A549 (cell line): ENCODE results near the gene VSNL1. TPM values are rescaled to one million over a fixed set of nuclear protein-coding genes. Genes with fewer than 3 reads are reported as not detected.

Experiments used
- ATAC-seq, 2 experiments: fragments of 200-7000 bp in 1 of 2; fragments of >200 bp in 1 of 2; cut with Nextera tagmentation in 1 of 2; cut with Tn5 transposase in 1 of 2; 3 replicates each; pipeline versions ENCODE4 v1.8.0 to v1.9.1; 2018 to 2020; ENCODE audit warnings: mild to moderate bottlenecking in 1 of 2, moderate library complexity in 1 of 2
- CTCF ChIA-PET: fragments of 300-600 bp; sonication (Branson Sonifier 250); formaldehyde crosslinking; extraction: SDS; loops from one replicate; lab custom pipeline; 2021; ENCODE audit warnings: antibody characterized with exemption, inconsistent platforms; lab: Yijun Ruan, JAX
- POLR2A ChIA-PET: fragments of 350-600 bp; formaldehyde crosslinking; extraction: SDS; loops from one replicate; lab custom pipeline; 2021; ENCODE audit warnings: antibody characterized with exemption, inconsistent platforms; lab: Yijun Ruan, JAX
- DNase-seq, 2 experiments: peaks; one replicate each; pipeline versions ENCODE4 v3.0.0 to v3.0.0-alpha.2; 2011 to 2016; ENCODE audit warnings: low read depth in 1 of 2, low spot score in 1 of 2
- FAIRE-seq: peaks from 2 replicates; lab custom pipeline; 2011; peaks lifted over from hg19 to GRCh38; lab: Jason Lieb, UNC
- H3K27ac ChIP-seq, 2 experiments: fragments of >200 bp; sonication (Bioruptor Twin); formaldehyde crosslinking; 3 replicates each; pipeline ENCODE4 v1.5.1; 2016 to 2017
- H3K4me1 ChIP-seq: fragments of >200 bp; sonication (Bioruptor Twin); formaldehyde crosslinking; 3 replicates; pipeline ENCODE4 v1.6.1; 2016
- H3K4me2 ChIP-seq: fragments of >200 bp; sonication (Bioruptor Twin); formaldehyde crosslinking; 3 replicates; pipeline ENCODE4 v1.6.1; 2016
- H3K4me3 ChIP-seq: fragments of >200 bp; sonication (Bioruptor Twin); formaldehyde crosslinking; 3 replicates; pipeline ENCODE4 v1.5.1; 2016
- H3K9me3 ChIP-seq: fragments of >200 bp; sonication (Bioruptor Twin); formaldehyde crosslinking; 3 replicates; pipeline ENCODE4 v1.6.1; 2016
- ATOH8 ChIP-seq: fragments of 250-450 bp; sonication (Bioruptor Pico); IDR thresholded peaks from 2 replicates; pipeline ENCODE4 v1.5.0; 2020; ENCODE audit warnings: low read depth, mild to moderate bottlenecking, moderate library complexity
- BHLHE40 ChIP-seq: IDR thresholded peaks from 2 replicates; pipeline ENCODE4 v1.6.1; 2012; ENCODE audit warnings: low read depth, low read length, inconsistent platforms
- CEBPB ChIP-seq, 2 experiments: fragments of >200 bp in 1 of 2; sonication (Bioruptor Twin) in 1 of 2; formaldehyde crosslinking in 1 of 2; IDR thresholded peaks; 2 replicates each; pipeline ENCODE4 v1.6.1; 2012 to 2016
- CHD2 ChIP-seq: fragments of 150-350 bp; IDR thresholded peaks from 2 replicates; pipeline ENCODE4 v1.6.1; 2014; ENCODE audit warnings: low read length; ENCODE audit not compliant: partially characterized antibody
- CTCF ChIP-seq: fragments of >200 bp; sonication (Bioruptor Twin); formaldehyde crosslinking; IDR thresholded peaks from 3 replicates; pipeline ENCODE4 v1.5.1; 2016
- E2F6 ChIP-seq: IDR thresholded peaks from 2 replicates; pipeline ENCODE4 v1.6.1; 2012; ENCODE audit warnings: low read depth, borderline replicate concordance
- EHMT2 ChIP-seq: fragments of 200-600 bp; sonication (generic); IDR thresholded peaks from 2 replicates; pipeline ENCODE4 v1.6.1; 2016; ENCODE audit warnings: antibody characterized with exemption, low read depth, mild to moderate bottlenecking, moderate library complexity
- FOSL2 ChIP-seq, 2 experiments: fragments of 450-650 bp in 1 of 2; fragments of >200 bp in 1 of 2; sonication (Bioruptor Twin) in 1 of 2; formaldehyde crosslinking; IDR thresholded peaks; 2 replicates each; pipeline versions ENCODE4 v1.5.0 to v1.6.1; 2016 to 2020; ENCODE audit warnings: mild to moderate bottlenecking in 1 of 2, moderate library complexity in 1 of 2
- FOXS1 ChIP-seq: fragments of 250-450 bp; sonication (Bioruptor Pico); IDR thresholded peaks from 2 replicates; pipeline ENCODE4 v1.5.0; 2020; ENCODE audit warnings: mild to moderate bottlenecking, moderate library complexity
- GATA3 ChIP-seq: IDR thresholded peaks from 2 replicates; pipeline ENCODE4 v1.6.1; 2012; ENCODE audit warnings: borderline replicate concordance
- HOXB5 ChIP-seq: fragments of 250-450 bp; sonication (Bioruptor Pico); IDR thresholded peaks from 2 replicates; pipeline ENCODE4 v1.5.0; 2020; ENCODE audit warnings: mild to moderate bottlenecking, moderate library complexity
- MAFK ChIP-seq: fragments of 450-650 bp; IDR thresholded peaks from 2 replicates; pipeline ENCODE4 v1.6.1; 2014; ENCODE audit not compliant: partially characterized antibody
- MAZ ChIP-seq: fragments of 150-350 bp; IDR thresholded peaks from 2 replicates; pipeline ENCODE4 v1.6.1; 2014; ENCODE audit warnings: antibody characterized with exemption, low read depth, low read length, borderline replicate concordance
- MYC ChIP-seq: IDR thresholded peaks from 2 replicates; pipeline ENCODE4 v1.6.1; 2012; ENCODE audit warnings: mild to moderate bottlenecking, inconsistent platforms, low read length, improper control_type of control experiment, borderline replicate concordance
- NFE2L2 ChIP-seq: fragments of 150-350 bp; conservative IDR thresholded peaks from 2 replicates; pipeline ENCODE4 v1.6.1; 2014; ENCODE audit warnings: low read length
- NR3C1 ChIP-seq: fragments of >200 bp; sonication (Bioruptor Twin); formaldehyde crosslinking; IDR thresholded peaks from 3 replicates; pipeline ENCODE4 v1.6.1; 2017
- PHF8 ChIP-seq: fragments of 200-600 bp; sonication (generic); IDR thresholded peaks from 2 replicates; pipeline ENCODE4 v1.6.1; 2016; ENCODE audit warnings: low read depth, mild to moderate bottlenecking, antibody characterized with exemption, moderate library complexity, borderline replicate concordance
- RAD21 ChIP-seq, 2 experiments: fragments of >200 bp in 1 of 2; sonication (Bioruptor Twin) in 1 of 2; formaldehyde crosslinking in 1 of 2; IDR thresholded peaks in 1 of 2; conservative IDR thresholded peaks in 1 of 2; 2 replicates in 1 of 2; 3 replicates in 1 of 2; pipeline ENCODE4 v1.6.1; 2012 to 2018; ENCODE audit warnings: inconsistent platforms in 1 of 2
- RARB ChIP-seq: fragments of 250-450 bp; sonication (Bioruptor Pico); IDR thresholded peaks from 2 replicates; pipeline ENCODE4 v1.8.0; 2021; ENCODE audit warnings: mild to moderate bottlenecking, moderate library complexity
- RCOR1 ChIP-seq: fragments of 150-350 bp; IDR thresholded peaks from 2 replicates; pipeline ENCODE4 v1.6.1; 2014; ENCODE audit warnings: antibody characterized with exemption, low read length, low read depth
- RFX5 ChIP-seq: fragments of 450-650 bp; IDR thresholded peaks from 2 replicates; pipeline ENCODE4 v1.7.1; 2014; ENCODE audit warnings: antibody characterized with exemption, mild to moderate bottlenecking, moderate library complexity
- TFCP2L1 ChIP-seq: fragments of 250-450 bp; sonication (Bioruptor Pico); IDR thresholded peaks from 2 replicates; pipeline ENCODE4 v1.5.0; 2021; ENCODE audit warnings: mild to moderate bottlenecking
- TP53 ChIP-seq: fragments of 250-450 bp; sonication (Bioruptor Pico); IDR thresholded peaks from 2 replicates; pipeline ENCODE4 v1.5.0; 2021; ENCODE audit warnings: mild to moderate bottlenecking, moderate library complexity
- ZC3H11A ChIP-seq: fragments of 450-650 bp; IDR thresholded peaks from 2 replicates; pipeline ENCODE4 v1.6.1; 2014; ENCODE audit warnings: antibody characterized with exemption, mild to moderate bottlenecking
- ZNF302 ChIP-seq: fragments of 250-450 bp; sonication (Bioruptor Pico); IDR thresholded peaks from 2 replicates; pipeline ENCODE4 v1.9.0; 2021; ENCODE audit warnings: inconsistent platforms, mild to moderate bottlenecking, moderate library complexity
- WGBS: methylation state at CpG from one replicate; pipeline ENCODE4 v1.1.6; 2017; ENCODE audit errors: missing lambda C conversion rate; 5-methylcytosine and 5-hydroxymethylcytosine counted together
- polyA plus RNA-seq, 4 experiments: library from polyadenylated mRNA; depleted of rRNA in 3 of 4; stranded (reverse); fragments of >200 nt; fragmentation: RNase III in 1 of 4; extraction: RNeasy Plus Mini Kit Qiagen cat#74134 plus additional on column Dnase treatment in 1 of 4; gene quantifications; 2 replicates in 3 of 4; 3 replicates in 1 of 4; pipeline ENCODE4 v1.2.3, GENCODE V29; 2011 to 2017
- TF ChIP-seq, protein P1 (sequence below): fragments of 150-350 bp; IDR thresholded peaks from 2 replicates; pipeline ENCODE4 v1.6.1; 2014; ENCODE audit warnings: low read depth, mild to moderate bottlenecking, low read length

The VSNL1 gene
- polyA plus RNA-seq, 2 of the 4 experiments (the other 2 are of a cell fraction): not detected

DNA sequence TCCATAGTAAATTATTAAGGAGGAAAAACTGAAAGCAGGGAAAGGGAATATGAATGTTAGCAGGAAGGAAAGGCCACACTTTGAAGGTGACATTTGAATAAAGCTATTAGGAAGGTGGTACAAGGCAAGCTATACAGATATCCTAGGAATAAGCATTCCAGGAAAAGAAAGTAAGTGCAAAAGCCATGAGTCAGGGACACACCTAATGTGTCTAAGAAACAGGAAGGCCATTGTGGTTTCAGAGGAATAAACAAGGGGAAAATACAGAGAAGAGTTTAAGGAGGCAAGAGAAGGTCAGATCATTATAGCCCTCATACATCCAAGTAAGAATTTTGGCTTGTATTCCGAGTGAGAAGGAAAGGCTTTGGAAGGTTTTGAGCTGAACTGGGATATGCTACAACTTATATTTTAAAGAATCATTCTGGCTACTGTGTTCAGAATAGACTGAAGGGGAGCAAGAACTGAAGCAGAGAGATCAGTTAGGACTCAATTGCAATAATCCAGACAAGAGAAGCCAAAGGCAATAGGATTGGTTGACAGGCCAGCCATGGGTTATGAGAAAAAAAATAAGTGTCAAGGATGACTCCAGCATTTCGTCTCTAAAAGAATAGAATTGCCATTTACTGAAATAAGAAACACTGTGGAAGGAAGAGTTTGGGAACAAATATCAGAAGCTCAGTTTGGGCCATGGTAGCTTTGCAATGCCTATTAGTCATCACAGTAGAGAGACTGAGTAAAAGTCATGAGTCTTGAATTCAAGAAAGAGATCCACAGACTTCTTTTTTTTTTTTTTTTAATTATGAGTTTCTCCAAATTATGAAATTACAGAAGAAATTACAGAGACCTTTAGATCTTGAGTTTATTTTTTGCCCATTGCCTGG, 33.5 kb upstream of the VSNL1 start:
- CTCF ChIA-PET: no interaction called here
- Histone ChIP-seq H3K4me1 (no peaks in the 10 kb centered on the region), H3K4me3 (no peak overlapping the region), H3K4me2 (no peak overlapping the region), H3K27ac (no peak overlapping the region), H3K9me3 (no peaks in the 10 kb centered on the region)
- DNase-seq (peak in 1 of 2 experiments; percentile 5), ATAC-seq (no peak), FAIRE-seq (no peak)
- WGBS: 7% methylated on average over 2 of the region's 2 CpGs
- TF ChIP-seq FOXS1 (CRISPR knock-in tag): no peak
- no peak for TF ChIP-seq NR3C1
- TF ChIP-seq CEBPB (IDR thresholded peaks at IDR 0.05): no peak
- no peak for TF ChIP-seq HOXB5 (CRISPR knock-in tag)
- no peak for TF ChIP-seq CTCF
- TF ChIP-seq CHD2: no peak
- no peak for TF ChIP-seq PHF8
- no peak for TF ChIP-seq EHMT2
- no peak for TF ChIP-seq TFCP2L1
- TF ChIP-seq RFX5: no peak
- no peak for TF ChIP-seq ZNF302 (CRISPR knock-in tag)
- no peak for TF ChIP-seq BHLHE40
- no peak for TF ChIP-seq TP53 (CRISPR knock-in tag)
- no peak for TF ChIP-seq FOSL2 (IDR thresholded peaks at IDR 0.05)
- TF ChIP-seq FOSL2 (CRISPR knock-in tag; IDR thresholded peaks at IDR 0.05): no peak
- TF ChIP-seq MAFK: no peak
- no peak for TF ChIP-seq RARB (CRISPR knock-in tag)
- POLR2A ChIA-PET: no interaction called here

GRCh38 chr2:17515652-17516051, 24.8 kb upstream of the VSNL1 start:
- Histone ChIP-seq H3K9me3 (no peaks in the 10 kb centered on the region), H3K4me1 (no peaks in the 10 kb centered on the region), H3K4me2 (no peak overlapping the region)
- no peak for DNase-seq
- CTCF ChIA-PET: no interaction called here
- FAIRE-seq: no peak
- TF ChIP-seq NR3C1: no peak
- TF ChIP-seq CEBPB (IDR thresholded peaks at IDR 0.05): no peak
- no peak for TF ChIP-seq ATOH8 (CRISPR knock-in tag)
- no peak for TF ChIP-seq RCOR1
- TF ChIP-seq ZC3H11A: no peak
- no peak for TF ChIP-seq FOSL2 (IDR thresholded peaks at IDR 0.05)
- no peak for TF ChIP-seq FOSL2 (CRISPR knock-in tag; IDR thresholded peaks at IDR 0.05)
- no peak for TF ChIP-seq NFE2L2
- TF ChIP-seq MAZ: no peak
- TF ChIP-seq, protein P1, sequence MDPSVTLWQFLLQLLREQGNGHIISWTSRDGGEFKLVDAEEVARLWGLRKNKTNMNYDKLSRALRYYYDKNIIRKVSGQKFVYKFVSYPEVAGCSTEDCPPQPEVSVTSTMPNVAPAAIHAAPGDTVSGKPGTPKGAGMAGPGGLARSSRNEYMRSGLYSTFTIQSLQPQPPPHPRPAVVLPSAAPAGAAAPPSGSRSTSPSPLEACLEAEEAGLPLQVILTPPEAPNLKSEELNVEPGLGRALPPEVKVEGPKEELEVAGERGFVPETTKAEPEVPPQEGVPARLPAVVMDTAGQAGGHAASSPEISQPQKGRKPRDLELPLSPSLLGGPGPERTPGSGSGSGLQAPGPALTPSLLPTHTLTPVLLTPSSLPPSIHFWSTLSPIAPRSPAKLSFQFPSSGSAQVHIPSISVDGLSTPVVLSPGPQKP: no peak
- no peak for TF ChIP-seq MYC
- no peak for TF ChIP-seq RAD21 (conservative IDR thresholded peaks at IDR 0.05 in 1 of 2, IDR thresholded peaks at IDR 0.05 in 1 of 2)
- TF ChIP-seq GATA3: no peak
- no peak for TF ChIP-seq E2F6
- TF ChIP-seq, all 56 proteins: peak for 0
- POLR2A ChIA-PET: no interaction called here
- Histone ChIP-seq H3K27ac (no peak overlapping the region), H3K4me3 (no peak overlapping the region)
- no peak for ATAC-seq
